Pons (tissue), 1 donor: ENCODE data around the gene FBXO21.
"Not testable (repeated sequence)": the region's sequence is repeated elsewhere in the genome, so short reads cannot be mapped to it uniquely, and the experiment has no call there.

Experiments
- DNase-seq: peaks from one replicate; pipeline ENCODE4 v3.0.0-alpha.2; 2016; ENCODE audit warnings: low spot score

FBXO21 gene

DNA sequence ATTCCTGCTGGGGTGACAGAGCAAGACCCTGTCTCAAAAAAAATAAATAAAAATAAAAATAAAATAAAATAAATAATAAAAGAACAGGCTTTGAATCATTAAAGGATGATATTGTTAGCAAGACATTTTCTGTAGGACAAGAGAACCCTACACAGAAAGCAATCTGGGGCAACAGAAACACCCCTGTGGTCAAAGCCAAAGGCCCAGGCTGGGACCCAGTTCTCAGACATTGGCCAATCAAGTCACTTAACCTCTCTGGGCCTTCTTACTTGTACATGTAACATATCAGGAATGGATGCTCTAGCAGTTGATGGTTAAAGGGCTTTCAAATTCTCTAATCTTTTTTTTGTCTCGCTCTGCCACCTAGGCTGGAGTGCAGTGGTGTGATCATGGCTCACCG, 55.5 kb downstream of the FBXO21 start:
- DNase-seq: no peak

DNA sequence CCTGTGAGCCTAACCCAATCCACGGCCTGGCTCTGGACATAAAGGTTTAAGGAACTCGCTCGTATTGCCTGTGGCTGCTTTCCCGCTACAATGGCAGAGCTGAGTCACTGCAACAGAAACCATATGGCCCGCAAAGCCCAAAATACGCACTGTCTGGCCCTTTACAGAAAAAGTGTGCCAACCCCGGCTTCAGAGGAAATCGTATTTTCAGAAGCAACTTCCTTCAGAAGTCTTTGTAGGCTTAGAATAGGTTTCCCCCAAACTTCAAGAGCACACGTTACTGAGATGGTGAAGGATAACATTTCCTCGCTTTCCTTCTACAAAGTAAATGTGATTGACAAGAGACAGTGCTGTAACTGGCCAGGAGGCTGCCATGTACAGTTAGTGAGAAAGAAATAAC, 56.2 kb downstream of the FBXO21 start:
- no peak for DNase-seq

DNA sequence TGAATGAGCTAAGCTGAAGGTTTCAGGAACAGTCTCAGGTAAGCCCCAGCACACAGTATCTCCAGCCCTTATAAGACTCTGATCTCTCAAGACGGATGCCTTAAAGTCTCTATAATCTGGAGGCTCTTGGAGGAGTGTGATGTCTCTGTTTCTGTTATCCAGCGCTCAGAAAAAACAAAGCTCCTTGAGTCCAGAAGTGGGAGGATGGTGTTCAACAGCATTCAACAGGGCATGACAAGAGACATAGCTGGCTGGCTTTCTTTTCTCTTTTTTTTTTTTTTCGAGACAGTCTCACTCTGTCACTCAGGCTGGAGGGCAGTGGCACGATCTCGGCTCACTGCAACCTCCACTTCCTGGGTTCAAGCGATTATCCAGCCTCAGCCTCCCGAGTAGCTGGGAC, 59.5 kb downstream of the FBXO21 start:
- no peak for DNase-seq

DNA sequence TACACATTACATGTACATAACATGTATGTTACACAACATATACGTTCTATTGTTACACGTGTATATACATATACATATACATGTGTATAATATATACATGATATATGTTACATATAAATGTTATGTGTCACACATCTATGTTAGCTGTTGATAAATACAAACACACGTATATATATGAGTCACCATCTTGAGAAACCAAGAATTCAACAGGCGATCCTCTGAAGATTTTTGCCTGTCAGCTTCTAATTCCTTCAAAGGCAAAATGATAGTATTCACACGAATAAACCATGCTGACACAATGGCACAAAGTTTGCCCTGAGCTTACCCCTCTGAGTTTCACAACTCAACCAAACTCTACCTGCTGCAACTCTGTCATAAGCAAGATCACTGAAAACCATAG, 60.9 kb downstream of the FBXO21 start:
- no peak for DNase-seq

DNA sequence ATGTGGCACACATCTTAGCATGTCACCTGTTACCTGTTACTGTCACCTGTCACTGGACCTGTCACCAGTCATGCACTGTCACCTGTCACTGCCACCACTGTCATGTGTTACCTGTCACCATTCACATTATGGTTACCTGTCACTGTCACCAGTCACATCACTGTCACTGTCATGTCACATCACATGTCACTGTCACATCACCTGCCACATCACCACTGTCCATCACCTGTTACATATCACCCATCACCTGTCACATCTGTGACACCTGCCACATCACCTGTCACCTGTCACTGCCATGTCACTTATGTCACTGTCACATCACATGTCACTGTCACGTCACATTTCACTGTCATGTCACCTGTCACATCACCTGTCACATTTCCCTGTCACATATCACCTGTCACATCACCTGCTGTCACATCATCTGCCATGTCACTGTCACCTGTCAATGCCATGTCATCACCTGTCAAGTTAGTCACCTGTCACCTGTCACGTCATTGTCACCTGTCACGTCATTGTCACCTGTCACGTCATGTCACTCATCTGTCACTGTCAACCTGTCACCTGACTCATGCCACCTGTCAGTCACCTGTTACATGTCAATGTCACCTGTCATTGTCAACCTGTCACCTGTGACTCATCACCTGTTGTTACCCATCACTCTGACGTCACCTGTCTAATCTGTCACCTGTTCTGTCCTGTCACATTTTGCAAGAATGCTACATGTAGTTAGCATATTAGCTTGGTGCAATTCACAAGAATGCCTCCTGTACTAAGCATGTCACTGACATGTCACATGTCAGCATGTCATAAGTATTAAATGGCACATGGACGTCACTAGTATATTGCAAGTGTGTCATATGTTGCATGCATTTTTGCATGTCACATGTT, 62.1 kb downstream of the FBXO21 start:
- no peak for DNase-seq

DNA sequence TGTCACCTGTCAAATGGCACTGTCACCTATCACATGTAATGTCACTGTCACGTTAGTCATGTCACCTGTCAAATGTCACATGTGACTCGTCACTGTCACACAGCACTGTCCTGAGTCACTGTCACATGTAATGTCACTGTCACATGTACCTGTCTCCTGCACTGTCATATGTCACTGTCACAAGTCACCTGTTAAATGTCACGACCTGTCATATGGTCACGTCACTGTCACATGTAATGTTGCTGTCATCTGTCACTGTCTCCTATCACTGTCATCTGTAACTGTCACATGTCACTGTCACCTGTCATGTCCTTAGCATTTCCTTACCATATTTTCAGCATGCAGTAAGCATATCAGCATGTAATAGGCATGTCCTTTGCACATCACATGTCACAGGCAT, 63.9 kb downstream of the FBXO21 start:
- no peak for DNase-seq

DNA sequence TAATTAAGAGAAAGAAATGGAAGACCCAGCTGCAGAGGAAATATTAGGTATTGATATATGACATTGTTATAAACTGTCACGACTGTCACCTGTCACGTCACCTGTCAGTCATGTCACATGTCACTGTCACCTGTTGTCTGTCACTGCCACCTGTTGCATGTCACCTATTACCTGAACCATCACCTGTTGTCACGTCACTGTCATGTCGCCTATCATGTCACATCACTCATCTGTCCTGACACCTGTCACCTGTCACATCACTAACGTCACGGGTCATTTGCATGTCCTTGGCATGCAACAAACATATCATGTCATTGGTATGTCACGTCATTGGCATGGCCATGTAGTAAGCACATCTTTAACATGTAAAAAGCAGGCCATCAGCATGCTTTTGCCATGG, 64.5 kb downstream of the FBXO21 start:
- DNase-seq: no peak

DNA sequence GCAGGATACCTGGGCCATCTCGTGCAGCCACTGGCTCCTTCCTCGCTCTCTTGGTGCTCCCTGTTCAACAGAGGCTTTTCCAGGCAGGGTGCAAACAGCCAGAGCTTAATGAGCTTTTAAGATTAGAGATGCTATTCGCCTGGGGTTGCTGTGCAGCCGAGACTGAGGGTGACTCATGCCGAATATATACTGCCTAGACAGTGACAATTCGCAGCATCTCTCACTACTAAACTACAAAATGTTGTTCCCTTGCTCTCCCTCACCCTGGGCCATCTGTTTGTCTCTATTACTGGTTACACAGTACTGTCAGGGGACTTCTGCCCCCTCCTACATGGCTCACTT, 65.0 kb downstream of the FBXO21 start:
- no peak for DNase-seq

DNA sequence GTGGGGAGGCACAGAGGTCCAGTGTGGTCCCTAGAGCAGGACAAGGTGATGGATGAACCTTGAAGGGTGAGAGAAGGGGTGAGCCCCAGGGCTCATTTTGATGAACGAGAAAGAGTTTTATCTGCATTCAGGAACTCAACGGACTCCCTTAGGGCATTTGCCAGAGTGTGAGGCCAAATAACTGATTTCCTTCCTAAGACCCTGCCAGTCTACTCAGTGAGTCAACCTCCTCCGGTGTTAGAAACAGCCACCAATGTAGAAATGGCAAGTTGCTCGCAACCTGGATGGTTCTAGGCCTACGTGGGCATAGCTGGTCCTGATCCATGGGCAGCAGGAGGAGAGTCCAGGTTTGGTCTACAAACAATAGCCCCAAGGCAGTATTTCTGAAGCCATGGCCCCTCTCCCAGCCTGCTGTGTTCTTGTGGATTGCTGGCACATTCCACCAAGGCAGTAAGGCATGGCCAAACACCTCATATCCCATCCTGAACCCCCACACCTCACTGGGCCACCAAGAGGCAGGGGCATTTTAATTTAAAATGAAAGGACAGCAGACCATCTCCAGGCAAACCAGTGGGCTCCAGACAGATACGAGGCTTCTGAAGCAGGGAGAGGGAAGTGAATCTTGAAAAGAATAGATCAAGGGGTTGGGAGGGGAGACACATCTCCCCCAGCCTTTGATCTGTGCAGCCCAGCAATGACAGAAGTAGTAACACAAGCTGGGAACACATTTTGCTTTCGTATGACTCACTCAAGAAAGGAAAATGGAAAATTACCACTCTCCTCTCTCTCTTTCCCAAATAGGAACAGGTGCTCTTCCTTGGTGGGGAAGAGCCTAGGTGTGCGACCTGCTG, 65.6 kb downstream of the FBXO21 start:
- no peak for DNase-seq

DNA sequence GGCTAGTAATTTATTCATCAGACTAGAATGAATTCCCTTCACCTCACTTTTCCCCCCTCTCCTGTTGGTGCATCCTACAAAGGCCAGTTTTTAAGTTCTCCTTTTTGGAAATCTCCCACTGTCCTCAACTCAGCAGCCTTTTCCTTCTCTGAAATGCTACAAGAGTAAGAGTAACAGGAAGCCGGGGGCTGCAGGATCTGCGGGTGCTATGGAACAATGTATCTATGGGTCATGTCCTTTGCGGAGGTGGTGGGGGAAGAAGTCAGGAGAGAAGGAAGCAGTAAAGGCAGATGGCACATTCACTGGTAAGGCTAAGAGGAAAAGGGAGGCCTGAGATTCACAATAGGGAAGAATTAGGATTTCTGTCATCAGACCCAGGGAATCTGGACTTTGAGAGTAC, 68.8 kb downstream of the FBXO21 start:
- DNase-seq: no peak

DNA sequence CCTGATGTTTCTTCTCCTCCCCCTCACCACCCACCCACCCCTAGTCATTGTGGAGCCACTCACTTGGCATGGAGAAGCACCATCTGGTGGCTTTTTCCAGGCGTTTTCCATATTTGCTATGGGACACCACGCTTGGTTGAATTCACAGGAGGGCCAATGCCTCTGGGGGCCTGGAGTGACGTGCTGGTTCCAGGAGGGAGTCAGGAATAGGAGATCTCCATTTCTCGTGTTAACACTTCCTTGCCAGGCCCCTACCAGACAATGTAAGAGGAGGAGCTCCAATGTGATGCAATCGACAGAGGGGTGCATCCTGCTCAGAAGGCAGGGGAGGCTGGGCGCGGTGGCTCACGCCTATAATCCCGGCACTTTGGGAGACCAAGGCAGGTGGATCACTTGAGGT, 69.5 kb downstream of the FBXO21 start:
- no peak for DNase-seq

DNA sequence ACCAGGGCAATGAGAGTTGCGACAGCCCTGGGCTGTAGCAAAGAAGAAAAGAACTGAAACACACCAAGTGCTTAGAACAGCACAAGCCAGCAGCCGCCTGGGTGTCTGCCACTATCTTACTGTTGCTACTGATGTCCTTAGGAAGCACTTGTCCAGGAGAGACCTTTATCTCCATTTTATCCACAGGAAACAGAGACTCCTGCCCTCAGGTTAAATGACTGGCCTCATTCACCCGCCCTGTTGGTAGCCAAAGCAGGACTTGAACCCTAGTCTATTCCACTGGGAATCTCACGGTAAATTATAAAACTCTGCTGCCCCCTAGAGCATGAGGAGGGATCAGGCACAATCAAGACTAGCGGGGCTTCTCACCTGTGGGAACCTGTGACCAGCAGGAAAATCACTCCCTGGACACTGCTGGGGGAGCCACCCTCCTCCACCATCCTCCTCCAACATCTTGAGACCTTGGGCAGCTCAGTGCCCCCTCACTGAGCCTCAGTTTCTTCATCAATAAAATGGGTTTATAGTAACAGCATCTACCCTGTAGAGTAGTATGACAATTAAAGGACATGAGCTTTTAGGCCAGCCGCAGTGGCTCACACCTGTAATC, 70.6 kb downstream of the FBXO21 start:
- no peak for DNase-seq

DNA sequence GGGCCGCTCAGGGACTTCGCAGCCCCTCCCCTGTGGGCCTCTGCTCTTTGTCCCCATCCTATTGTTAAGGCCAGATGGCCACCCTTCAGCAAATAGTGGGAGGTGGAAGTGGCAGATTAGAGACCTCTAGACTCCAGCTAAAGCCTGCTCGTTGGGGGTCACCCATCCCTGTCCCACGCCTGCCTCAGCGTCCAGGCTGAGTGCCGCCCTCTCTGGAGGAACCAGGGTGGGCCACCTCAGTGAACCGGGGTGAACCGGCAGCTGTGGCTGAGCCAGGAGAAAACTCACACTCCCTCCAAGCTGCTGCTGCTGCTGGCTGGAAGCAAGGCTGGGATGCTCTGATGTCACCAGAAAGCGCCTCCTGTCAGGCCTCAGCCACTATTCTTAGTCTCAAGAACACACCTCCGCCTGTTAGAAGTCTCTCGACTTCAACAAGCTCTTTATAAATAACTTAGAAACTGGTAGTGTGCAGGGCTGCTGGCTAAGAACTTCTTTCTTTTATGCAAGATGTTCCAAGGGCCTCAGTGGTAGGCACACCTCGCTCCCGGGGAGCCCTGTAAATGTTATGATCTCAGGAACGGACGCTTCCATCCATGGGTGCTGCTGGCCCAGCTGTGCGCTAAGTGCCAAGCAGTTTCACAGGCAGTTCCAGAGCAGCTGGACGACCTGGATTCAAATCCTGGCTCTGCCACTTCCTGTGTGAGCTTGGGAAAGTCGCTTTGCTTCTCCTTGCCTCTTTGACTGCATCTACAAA, 71.3 kb downstream of the FBXO21 start:
- DNase-seq: no peak

DNA sequence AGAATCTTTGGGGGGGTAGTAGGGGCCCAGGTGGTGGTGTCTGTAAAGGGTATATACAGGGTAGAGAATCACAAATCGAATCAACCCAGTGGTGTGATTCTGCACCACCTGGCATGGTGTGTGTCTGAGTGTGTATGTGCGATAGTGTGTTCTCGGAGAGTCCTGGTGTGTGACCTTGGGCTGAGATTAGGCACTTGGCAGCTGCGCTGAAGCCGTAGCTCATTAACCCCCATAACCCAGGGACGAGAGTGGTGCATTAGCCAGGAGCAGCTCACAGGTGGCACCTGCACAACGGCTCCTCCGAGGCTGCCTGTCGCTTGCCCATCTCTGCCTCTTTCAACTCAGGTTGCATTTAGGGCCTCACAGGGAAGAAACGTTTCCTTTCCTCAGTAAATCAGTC, 75.5 kb downstream of the FBXO21 start:
- no peak for DNase-seq

DNA sequence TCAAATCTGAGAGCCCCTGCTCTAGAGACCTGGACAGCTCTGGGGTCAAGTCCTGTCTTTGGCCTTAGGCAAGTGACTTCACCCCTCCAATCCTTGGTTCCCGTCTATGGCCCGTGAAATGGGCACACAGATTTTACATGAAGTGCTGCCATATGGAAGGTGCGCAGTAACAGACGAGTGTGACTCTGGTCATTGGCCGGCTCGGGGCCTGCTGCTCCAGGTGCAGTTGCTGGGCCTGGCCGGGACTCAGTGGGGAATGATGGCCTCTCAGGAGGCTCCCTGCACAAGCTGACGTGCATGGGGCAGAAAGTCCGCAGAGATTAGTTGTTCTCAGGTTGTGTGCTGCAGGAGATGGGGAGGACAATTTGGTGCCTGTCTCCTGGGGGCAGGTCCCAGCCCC, 77.0 kb downstream of the FBXO21 start:
- DNase-seq: no peak

DNA sequence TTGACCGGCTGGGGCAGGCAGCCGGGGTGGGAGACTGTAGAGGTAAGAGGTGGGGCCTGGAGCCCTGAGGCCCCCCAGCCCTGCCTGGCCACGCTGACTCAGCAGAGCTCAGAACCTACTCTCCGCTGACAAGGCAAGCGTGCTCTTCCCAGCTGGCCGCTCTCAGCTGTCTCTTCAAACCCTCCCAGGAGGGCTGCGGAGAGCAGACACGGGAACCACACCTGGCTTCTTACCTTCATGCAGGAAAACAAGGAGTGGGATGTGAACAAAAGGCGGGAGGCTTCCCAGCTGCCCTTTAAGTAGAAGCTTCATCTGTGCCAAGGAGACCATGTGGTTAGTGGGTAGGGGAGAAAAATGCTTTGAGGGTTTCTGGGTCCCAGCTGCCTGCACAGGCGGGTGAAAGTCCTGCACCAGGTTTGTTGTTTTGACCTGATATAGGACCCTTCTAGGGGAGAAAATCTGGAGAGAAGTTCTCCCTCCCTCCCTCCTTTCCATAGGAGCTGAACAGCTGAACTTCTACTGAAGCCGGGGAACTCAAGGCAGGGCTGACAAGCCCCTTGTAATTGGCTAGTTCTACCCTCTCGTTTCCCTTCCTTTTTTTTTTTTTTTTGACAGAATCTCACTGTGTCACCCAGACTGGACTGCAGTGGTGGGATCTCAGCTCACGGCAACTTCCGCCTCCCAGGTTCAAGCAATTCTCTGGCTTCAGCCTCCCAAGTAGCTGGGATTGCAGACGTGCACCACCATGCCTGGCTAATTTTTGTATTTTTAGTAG, 78.3 kb downstream of the FBXO21 start:
- no peak for DNase-seq

DNA sequence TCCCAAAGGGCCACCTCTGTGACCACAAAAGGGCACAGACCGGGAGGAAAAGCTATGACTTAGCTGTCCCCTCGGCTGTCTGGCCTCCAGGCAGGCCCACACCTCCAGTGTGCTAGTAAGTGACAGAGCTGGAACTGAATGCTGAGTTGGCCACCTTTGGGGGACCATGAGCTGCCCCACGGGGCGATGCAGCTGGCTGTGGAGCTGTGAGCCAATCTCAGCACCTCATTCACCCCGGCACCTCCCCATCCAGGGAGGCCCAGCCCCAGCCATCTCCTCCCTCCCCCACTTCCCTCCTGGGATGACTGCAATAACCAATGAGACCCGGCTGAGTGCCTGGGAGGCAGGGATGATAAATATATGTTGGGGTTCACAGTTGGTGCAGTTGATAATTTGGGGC, 78.9 kb downstream of the FBXO21 start:
- DNase-seq: no peak

DNA sequence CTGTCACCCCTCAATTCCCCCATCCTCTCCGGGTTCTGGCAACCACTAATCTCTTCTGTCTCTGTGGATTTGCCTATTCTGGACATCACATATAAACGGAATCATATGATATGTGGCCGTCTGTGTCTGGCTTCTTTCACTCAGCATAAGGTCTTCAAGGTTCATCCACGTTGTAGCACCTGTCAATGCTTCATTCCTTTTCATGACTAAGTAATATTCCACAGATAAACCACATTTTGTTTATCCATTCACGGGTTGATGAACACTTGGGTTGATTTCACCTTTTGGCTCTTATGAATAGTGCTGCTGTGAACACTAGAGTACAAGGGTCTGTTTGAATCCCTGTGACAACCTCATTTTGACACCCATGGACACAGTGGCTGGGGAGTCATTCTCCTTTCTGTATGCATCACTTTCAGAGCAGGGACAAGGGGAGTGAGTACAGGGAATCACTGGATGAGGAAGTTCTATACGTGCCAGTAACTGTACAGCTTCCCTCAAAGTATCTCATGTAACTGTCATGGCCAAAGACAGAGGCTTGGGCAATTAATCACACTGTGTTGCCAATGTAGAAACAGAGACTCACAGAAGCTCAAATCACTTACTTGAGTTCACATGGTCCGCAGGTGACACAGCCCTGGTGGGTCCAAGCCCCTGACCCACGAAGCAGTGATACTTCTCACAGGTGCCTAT, 80.2 kb downstream of the FBXO21 start:
- DNase-seq: no peak

DNA sequence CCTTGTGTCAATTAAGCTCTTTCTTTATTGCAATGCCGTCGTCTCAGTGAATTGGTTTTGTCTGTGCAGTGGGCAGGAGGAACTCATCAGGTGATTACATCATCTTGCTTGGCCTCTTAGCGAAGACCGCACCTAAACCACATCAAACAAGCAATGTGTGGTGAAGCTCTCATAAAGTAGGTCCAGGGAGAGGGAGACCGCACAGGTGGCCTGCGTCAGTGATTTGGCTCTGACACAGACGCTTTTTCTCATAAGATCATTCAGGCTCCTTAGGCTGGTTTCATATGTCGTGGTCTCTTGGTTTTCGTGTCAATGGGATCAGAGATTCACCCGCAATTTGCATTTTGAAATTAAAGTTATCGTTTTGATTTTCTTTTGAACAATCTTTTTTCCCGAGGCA, 84.4 kb downstream of the FBXO21 start:
- no peak for DNase-seq

DNA sequence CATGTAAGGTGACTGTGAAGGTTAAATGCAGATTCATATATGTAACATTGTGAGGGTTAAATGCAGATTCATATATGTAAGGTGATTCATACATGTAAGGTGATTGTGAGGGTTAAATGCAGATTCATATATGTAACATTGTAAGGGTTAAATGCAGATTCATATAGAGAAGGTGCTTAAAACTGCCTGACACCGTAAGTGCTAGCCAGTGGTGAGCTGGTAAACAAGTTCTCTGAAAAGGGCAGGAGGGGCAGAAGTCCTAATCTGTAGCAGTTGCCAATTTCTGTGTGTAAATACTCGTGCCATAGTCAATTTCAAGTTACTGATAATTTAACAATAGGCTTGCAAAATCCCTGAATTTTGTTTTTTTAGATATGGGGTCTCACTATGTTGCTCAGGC, 86.3 kb downstream of the FBXO21 start:
- not testable (repeated sequence) for DNase-seq

DNA sequence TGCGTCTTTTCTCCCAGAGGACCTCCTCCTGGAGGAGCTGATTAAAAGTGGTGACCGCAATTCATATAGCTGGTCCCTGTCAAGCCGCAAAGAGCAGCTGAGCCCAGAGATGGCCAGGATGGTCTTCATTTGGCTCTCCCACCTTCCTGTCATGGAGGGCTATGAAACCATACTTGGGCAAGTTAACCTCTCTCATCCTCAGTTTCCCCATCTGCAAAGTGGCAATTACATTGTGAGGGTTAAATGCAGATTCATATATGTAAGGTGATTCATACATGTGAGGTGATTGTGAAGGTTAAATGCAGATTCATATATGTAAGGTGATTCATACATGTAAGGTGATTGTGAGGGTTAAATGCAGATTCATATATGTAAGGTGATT, 87.5 kb downstream of the FBXO21 start:
- DNase-seq: no peak
